ENCODE measurements around the gene FAAH2.

- TF ChIP-seq CTCF (IDR thresholded peaks at IDR 0.05; ENCODE audit: insufficient read depth, low read length): no peak
- TF ChIP-seq GABPA (IDR thresholded peaks at IDR 0.05; ENCODE audit: low read depth): no peak
Measured at GRCh38 chrX:57282568-57282967, 3.9 kb upstream of the FAAH2 start.
